Posterior vena cava (tissue), 2 donors: ENCODE results near the gene KCNQ1. TPM values are rescaled to one million over a fixed set of nuclear protein-coding genes. Genes with fewer than 3 reads are reported as not detected.

Experiments used
- DNase-seq: peaks from one replicate; pipeline ENCODE4 v3.0.0-alpha.2; 2020; ENCODE audit warnings: low spot score
- intact Hi-C, 2 donors: fragments of 100-400 bp; cut with DNase I; formaldehyde crosslinking; loops; one replicate each; pipeline versions ENCODE4 v1.14.1 to v1.14.2; 2022 to 2023
- total RNA-seq, 2 donors: library from RNA; stranded (reverse); fragmentation: NEBNext Ultra II Directional; extraction: Animal tissue kit (Norgen Biotek cat#: 25700); gene quantifications; one replicate each; pipeline ENCODE4 v1.2.1, GENCODE V29; 2021
- donor health status: DM: yes; HTN: yes; CAD: no.
- donor health status: DM: yes; HTN: yes; CAD: no.

KCNQ1 gene
- total RNA-seq, 2 donors from 2014 or later = 4.7 to 7.2 TPM

DNA sequence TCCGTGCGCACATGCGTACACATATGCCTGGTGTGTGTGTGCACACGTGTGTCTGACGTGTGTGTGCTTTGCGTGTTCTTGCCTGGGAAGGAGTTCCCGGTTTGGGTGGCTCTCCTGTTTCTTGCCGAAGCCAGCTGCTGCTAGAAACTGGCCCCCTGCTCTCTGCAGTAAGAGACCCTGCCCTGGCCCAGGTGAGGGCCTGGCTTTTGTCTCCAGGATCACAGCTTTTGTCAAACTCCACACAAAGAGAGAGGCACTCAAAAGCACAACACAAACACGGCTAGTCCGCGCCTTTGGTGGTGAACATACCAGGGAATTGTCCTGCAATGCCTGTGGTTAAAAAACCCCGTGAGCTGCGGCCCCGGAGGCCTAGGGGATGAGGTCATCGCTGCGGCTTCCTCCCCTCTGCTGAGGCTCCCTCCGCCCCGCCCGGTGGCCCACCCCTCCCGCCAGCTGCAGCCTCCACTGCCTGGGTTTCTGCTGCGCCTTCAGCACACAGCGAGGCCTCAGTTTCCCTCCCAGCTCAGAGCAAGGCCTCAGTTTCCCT is 88.9 kb downstream of the KCNQ1 start:
- intact Hi-C loops = loop anchor here (2.0 to 5.0 kb wide), 2 partner anchors 106 to 357 kb away; no protein-coding TSS in a partner anchor
- DNase-seq = peak; percentile 92

DNA sequence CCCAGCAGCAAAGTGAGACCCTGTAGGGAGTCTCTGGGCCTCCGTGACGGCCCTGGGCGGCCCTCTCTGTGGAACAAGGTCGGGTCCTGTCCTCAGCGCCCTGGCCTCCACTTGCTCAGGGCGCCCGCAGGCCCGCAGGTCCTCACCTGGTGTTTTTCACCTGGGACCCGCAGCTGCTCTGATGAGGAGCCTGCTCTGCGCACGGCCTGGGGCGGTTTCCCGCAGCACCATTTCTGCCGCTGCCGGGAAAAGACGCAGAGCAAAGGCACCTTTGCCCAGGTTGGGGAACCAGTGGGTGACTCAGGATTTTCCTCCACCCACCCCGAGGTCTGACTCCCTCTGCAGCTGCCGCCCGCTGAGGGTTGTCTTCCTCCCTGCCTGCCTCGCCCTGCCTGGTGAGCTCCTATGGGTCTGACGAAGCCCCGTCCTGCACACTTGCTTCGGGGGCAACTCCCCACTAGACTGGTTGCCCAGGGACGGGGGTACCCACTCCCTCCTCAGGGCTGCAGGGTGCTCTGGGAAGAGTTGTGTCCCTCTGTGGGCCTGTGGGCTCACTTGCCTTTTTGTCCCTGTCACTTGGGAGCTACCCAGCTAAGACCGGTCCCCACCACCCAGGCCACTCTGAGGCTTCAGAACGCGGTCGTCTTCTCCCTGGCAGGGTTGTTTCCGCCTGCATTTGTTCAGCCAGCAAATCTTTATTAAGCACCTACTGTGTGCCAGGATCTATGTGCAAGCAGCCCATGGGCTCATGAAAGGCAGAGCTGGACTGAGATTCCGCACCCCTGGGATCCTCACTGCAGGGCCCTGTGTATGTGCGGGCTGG is 89.5 kb downstream of the KCNQ1 start:
- peak; percentile 58 for DNase-seq
- intact Hi-C loops = loop anchor here in 1 of 2 donors (5.0 kb wide), 1 partner anchor 107 kb away; no protein-coding TSS in a partner anchor

DNA sequence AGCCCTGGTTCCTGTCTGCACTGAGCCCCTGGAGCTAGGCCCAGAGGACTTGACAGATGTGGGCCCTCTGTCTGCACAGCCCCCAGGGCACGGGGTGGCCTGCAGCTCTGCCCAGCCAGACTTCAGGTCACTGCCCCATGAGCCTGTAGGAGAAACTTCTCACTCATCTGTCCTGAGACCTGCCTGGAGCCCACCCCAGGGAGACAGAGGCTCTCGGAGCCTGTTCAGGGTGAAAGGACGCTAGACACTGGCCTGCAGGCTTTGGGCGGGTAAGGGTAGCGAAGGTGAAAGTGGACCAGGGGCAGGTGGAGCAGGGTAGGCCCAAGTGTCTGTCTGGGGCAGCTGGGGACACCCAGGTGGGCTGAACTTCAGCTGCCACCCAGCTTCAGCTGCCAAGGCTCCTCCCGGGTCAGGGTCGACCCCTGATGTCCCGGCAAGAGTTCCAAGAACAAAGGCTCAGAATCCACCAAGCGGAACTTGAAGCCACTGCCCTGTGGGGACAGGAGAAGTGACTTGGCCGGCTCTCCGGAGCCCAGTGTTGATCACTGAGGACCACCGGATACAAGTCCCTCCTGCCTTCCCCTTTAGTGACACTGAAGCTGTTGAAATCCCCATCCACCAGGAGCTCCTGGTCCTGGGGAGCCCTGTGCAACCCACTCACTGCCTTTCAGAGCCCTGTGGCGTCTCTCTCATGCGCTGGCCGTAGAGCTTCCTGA is 90.3 kb downstream of the KCNQ1 start:
- intact Hi-C loops = loop anchor here in 1 of 2 donors (5.0 kb wide), 1 partner anchor 108 kb away; no protein-coding TSS in a partner anchor
- DNase-seq = peak; percentile 75

DNA sequence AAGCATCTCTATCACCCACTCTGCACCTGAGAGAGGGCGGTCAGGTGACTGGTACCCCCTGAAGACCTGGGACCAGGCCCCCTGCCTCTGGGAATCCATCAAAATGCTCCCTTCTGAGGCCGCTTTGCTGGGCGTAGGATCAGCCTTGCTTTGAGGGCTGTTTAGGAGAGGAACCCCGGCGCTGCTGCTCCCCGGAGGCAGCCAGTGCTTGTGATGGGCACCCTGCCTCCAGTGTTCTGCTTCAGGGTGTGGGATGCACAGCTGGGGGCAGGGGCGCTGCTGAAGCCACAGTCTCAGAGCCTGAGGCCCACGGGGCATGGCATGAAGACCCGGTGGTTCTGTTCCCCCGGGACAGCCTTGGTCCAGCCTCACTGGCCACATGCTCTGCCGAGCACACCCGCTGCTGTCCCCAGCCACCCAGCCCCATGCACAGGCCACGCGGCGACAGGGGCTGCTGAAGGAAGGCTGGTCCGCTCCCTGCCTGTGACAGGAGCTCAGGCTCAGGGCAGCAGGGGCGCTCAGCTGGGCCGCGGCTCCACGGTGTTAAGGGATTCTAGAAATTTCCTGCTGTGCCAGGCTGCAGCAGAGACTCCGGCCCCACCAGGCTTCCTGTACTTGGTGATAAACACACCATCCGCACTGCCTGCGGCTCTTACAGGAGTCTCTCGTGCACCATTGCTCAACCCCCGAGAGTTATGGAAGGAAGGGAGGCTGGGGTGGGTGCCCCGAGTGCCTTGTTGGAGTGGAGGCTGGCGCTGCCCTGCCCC is 91.0 kb downstream of the KCNQ1 start:
- peak; percentile 80 for DNase-seq
- intact Hi-C loops = no loop called here

DNA sequence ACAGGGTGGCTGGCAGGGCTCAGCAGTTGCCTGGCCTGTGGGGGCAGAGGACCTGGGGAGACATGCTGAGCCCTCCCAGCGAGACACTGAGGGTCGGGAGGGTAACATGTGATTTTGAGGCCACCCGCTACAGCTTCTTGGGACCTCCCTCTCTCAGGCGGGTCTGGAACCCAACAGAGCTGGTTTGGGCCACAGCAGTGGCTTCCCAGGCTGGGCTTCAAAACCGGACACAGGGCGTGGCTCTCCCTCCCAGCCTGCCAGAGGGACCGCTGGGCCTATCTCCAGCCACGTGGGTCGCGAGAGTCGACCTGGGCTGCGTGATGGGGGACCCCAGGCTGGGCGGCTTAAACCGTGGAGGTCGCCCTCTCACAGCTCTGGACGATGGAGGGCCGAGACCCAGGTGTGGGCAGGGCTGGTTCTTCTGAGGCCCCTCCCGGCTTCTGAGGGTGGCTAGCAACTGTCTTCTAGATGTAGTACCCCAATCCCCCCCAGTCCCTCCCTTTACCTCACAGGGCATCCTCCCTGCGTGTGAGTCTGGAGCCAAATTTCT is 91.7 kb downstream of the KCNQ1 start:
- intact Hi-C loops = no loop called here
- no peak for DNase-seq

DNA sequence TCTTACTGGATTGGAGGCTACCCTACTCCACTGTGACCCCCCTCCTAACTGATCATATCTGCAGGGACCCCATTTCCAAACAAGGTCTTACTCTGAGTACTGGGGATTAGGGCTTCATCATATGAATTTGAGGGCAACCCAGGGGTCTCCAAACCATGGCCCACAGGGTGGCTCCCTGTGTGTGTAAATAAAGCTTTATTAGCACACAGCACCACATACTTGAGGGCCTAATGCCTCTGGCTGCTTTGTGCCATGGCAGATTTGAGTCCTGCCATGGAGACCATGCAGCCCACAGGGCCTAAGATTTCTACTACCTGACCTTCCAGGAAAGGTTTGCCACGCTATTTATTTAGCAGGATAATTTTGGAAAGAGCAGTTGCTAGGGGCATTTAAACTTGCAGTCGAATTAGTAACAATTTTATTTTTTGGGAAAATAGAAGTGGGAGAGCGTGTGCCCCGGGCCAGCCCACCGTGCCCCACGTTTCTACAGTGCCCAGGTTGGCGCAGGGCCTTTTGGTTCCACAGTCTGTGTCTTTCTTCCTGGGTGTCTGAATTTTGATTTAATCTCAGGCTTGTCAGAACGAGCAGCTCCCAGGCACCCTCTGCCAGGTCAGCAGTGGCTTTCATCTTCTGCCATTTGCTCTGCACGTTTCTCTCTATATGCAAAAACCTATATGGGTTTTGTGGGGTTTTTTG is 92.3 kb downstream of the KCNQ1 start:
- DNase-seq = peak; percentile 53
- intact Hi-C loops = no loop called here

DNA sequence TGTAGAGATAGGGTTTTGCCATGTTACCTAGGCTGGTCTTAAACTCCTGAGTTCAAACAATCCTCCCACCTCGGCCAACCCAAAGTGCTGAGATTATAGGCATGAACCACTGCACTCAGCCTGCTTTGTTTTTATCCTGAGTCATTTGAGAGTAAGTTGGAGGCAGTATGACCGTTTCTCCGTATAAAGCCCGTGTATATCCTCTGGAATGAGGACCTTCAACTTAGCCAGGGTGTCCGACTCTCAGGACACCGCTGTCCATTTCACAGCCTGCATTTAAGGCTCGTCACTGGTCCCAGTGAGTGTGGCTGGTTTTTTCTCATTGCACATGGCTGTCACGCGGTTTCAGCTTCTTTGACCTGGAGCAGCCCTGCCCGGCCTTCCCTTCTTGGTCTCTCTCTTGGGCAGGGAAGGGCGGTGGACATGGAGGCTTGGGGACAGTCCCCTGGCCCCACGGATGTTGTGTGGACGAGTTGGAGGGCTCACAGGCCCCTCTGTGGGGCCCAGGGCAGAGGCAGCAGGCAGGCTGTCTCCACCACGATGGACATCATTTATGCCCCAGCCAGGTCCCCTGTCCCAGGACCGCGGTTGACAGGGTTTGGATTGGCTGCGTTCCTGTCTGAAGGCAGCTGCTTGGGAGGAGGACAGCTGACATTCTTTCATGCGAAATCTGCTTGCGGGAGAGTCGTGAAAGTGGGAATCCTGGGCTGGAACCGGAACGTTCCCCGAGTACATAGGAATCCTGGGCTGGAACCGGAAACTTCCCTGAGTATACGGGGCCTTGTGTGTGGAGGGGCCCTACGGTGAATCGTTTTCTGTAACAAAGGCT is 93.3 kb downstream of the KCNQ1 start:
- intact Hi-C loops = no loop called here
- DNase-seq = peak; percentile 62

DNA sequence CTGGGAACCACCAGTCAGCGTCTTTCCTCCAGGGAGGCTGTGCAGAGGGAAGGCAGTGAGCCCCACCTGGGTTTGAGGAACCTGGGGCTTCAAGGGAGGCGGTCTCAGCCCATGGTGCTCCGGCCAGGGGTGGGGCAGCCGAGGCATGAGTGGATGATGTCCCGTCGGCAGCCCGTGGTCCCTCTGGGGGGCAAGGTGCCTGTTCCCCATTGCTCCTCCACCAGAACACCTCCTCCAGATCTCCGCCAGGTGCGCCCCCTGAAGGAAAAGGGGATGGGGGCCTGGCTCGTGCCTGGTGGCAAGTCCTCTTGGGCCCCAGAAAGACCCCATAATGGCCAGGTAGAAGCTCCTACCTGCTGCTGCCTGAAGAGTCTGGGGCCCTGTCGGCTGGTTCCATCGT is 94.1 kb downstream of the KCNQ1 start:
- intact Hi-C loops = no loop called here
- DNase-seq = no peak

DNA sequence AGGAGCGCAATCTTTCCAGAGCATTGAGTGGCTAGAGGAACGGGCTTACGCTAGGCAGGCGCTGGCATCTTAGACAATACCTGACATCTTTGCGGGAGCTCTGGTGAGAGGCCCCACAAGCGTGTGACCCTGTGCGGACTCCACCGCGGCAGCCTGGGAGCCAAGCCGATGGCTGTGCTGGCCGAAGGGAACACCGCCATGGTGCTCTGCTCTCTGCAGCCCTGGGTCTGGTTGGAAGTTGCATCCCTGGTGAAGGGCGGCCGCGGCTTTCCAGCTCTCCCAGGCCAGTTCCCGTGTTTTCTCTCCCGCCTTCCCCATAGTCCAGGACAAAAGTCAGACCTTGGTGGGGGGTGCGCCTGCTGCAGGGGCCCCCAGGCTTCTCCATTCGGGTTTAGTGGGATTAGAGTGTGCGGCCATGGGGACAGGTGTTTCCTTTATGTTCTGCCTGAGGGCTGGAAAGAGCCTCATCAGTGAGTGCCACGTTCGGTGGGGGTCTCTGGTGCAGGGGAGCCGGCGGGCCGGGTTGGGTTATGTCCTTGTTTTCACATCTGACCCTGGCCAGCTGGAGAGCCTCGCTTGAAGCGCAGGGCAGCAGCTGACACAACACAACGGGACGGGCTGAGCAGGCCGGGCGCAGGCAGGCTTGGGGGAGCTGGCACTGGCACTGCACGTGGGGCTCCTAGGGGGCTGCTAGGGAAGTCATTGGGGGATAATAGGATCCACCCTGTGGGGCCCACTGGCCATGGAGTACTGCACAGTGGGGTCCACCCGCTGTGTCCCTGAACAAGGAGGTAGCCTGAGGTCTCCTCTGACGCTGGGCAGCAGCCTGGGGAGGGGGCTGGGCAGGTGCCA is 94.8 kb downstream of the KCNQ1 start:
- intact Hi-C loops = no loop called here
- DNase-seq = peak; percentile 76

DNA sequence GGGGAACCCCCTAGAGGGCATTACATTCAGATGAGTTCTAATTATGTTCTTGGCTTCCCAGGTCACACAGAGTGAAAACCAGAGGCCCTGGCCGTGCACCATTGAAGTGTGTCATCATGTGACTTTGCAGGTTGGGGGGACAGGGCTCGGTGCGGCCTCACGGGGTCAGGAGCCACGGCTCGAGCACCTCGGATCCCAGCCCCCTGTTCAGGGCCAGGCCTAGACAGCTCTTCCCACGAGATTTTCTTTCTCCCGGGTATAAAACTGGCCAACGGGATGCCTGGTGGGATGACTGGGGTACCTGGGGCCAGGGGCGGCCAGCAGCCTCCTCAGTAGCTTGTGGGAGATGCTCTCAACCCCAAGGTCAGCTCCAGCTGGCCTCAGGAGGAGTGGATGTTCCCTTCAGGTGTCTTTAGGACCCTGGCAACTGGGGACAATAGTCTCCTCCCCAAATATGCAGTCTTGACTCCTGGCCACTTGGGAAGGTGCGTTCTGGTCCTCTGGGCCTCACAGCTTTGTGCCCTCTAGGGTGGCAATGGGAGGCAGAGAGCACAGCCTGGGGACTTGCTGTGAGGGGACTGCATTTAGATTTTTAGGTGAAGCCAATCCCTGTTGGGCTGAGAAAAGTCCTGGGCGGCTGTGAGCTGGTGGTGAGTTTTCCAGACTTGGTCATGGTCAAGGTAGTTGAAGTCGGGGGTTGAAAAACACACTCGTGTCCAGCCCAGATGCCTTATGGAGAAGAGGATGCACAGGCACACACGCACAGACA is 95.6 kb downstream of the KCNQ1 start:
- DNase-seq = peak; percentile 29
- intact Hi-C loops = no loop called here

DNA sequence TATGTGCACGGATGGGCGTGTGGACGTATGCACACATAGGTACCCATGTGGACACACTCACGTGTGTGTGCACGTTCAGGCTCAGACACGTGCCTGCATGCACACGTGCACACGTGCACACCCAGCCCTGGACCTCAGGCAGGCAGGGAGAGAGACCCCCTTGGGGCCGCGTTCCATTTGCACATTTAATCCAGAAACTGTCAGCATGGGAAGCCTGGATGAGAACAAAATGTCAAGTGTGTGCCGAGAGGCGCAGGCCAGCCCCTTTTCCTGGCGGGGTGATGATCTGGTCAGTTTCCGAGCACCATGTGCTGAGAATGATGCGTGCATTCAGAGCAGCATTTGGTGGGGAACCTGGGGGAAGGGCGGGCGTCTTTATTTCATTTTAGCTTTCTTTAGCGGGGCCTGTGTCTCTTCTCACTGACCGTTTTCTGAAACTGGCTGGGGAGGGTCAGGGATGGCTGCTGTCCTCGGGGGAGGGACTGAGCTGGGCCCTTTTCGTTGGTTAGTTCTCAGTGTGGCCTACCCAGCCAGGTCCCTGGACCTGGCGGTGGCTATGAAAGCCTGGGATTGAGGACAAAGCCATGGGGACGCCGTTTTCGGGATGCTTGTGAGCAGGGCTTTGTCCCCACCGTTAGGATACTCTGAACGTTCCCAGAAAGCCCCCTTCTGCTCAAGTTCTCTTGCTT is 96.3 kb downstream of the KCNQ1 start:
- peak; percentile 50 for DNase-seq
- intact Hi-C loops = no loop called here

DNA sequence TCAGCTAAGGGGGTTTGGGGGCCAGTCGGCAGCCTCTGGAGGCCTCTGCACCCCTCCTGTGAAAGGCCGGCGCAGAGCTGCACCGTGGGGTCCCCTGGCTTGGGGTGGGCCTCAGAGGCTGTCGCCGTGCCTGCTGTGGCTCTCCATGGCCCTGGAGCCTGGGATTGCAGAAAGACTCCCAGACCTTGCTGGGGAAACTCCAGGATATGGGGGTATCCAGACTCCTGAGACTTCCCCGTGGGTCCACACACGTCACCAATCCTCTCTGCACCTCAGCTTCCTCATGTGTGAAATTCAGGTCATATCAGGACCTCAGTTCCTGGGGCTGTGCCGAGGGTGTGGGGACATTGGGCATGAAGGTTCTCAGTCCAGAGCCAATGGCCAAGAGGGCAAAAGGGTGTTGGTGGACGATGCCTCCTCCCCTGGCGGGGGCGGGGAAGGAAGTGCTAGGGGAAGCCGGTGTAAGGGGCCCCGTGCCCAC is 97.1 kb downstream of the KCNQ1 start:
- peak; percentile 66 for DNase-seq

DNA sequence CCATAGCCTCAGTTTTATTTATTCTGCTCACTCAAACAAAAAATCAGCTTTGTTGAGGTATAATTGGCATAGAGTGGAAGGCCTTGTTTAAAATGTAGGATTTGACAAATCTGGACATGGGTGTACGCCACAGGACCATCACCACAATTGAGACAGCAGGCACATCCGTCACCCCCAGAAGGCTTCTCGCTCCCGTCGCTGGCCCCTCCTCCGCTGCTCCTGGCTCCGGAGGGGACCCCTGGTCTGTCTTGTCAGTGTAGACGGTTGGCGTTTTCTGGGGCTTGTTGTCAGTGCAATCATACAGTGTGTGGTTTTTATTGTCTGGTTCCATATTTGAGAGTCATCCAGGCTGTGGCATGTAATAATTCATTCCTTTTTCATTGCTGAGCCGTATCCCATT is 97.6 kb downstream of the KCNQ1 start:
- intact Hi-C loops = no loop called here
- peak; percentile 61 for DNase-seq

More for the DNA sequence above, 97.1 kb downstream of the KCNQ1 start:
- intact Hi-C loops = no loop called here

DNA sequence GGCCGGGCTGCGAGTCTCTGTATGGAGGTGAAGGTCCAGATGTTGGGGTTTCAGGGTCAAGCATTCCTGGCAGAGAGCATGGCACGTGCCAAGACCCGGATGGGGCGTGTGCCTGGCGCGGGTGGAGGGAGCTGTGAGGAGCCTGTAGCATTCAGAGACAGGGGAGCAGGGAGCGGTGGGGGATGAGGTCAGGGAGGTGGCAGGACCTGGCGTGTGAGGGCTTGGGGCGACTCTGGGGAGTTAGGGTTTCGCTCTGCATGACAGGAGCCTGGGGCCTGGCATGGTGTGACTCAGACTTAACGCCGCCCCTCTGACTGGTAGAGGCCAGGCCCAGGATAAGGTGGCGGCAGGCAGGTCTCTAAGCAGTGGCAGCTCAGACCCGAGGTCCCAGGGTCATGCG is 103.0 kb downstream of the KCNQ1 start:
- intact Hi-C loops = no loop called here
- DNase-seq = peak; percentile 51

DNA sequence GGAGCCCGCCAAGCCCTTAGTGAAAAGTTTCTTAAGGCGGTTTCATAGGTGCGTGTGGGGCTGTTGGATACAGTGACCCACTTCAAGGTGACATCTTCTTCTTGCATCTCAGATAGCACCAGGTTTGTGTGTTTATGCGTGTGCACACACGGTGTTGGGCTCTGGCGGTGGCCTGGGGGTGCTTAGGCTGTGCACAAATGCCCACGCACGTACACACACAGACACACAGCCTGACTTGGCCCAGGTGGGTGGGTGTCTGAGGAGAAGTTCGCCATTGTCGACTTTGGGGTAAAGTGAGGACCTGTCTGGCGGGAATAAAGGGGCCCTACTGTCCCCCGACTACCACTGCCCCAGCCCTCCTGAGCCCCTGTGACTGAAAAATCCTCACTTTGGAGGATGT is 103.8 kb downstream of the KCNQ1 start:
- intact Hi-C loops = no loop called here

More for the DNA sequence above, 103.8 kb downstream of the KCNQ1 start:
- DNase-seq = peak; percentile 47
